GM19240 (cell line): ENCODE measurements around the gene KCNAB1.

ENCODE experiments used
- DNase-seq: peaks from one replicate; pipeline ENCODE4 v3.0.0; 2011; ENCODE audit warnings: low spot score; ENCODE audit not compliant: insufficient read length

The KCNAB1 gene

GRCh38 chr3:156448300-156448699 is 327.9 kb downstream of the KCNAB1 start:
- peak; percentile 47 for DNase-seq

- DNase-seq: peak; percentile 7
These were observed 329.6 kb downstream of the KCNAB1 start for GRCh38 chr3:156449710-156450574.

GRCh38 chr3:156455839-156456238 is 335.5 kb downstream of the KCNAB1 start:
- no peak for DNase-seq

GRCh38 chr3:156456771-156457224 is 336.4 kb downstream of the KCNAB1 start:
- no peak for DNase-seq

- DNase-seq: no peak
These were observed 339.1 kb downstream of the KCNAB1 start for GRCh38 chr3:156459434-156459833.

- no peak for DNase-seq
These were observed 339.8 kb downstream of the KCNAB1 start for GRCh38 chr3:156460206-156460611.

- no peak for DNase-seq
These were observed 341.5 kb downstream of the KCNAB1 start for GRCh38 chr3:156461889-156462288.

GRCh38 chr3:156463123-156463522 is 342.7 kb downstream of the KCNAB1 start:
- DNase-seq: no peak

- DNase-seq: no peak
These were observed 344.8 kb downstream of the KCNAB1 start for GRCh38 chr3:156465194-156465593.

- DNase-seq: no peak
These were observed 349.1 kb downstream of the KCNAB1 start for GRCh38 chr3:156469456-156469855.

- no peak for DNase-seq
These were observed 351.1 kb downstream of the KCNAB1 start for GRCh38 chr3:156471431-156471830.

GRCh38 chr3:156472150-156472549 is 351.8 kb downstream of the KCNAB1 start:
- no peak for DNase-seq

GRCh38 chr3:156472684-156473083 is 352.3 kb downstream of the KCNAB1 start:
- DNase-seq: no peak

- DNase-seq: no peak
These were observed 353.0 kb downstream of the KCNAB1 start for GRCh38 chr3:156473341-156473740.

GRCh38 chr3:156474560-156475389 is 354.4 kb downstream of the KCNAB1 start:
- no peak for DNase-seq

- DNase-seq: no peak
These were observed 356.9 kb downstream of the KCNAB1 start for GRCh38 chr3:156477323-156477722.

GRCh38 chr3:156478891-156479290 is 358.5 kb downstream of the KCNAB1 start:
- DNase-seq: no peak

- no peak for DNase-seq
These were observed 359.2 kb downstream of the KCNAB1 start for GRCh38 chr3:156479604-156480003.

GRCh38 chr3:156480949-156481348 is 360.6 kb downstream of the KCNAB1 start:
- DNase-seq: no peak

- no peak for DNase-seq
These were observed 362.6 kb downstream of the KCNAB1 start for GRCh38 chr3:156483002-156483401.

GRCh38 chr3:156483426-156483825 is 363.0 kb downstream of the KCNAB1 start:
- DNase-seq: peak; percentile 14
